Spleen (tissue), 13 donors: ENCODE results near the gene HACD2. TPM values are rescaled to one million over a fixed set of nuclear protein-coding genes. Genes with fewer than 3 reads are reported as not detected.
A peak's percentile ranks its signal among the peaks of the same experiment; 100 is the strongest.

Experiments used
- DNase-seq: peaks from one replicate; pipeline ENCODE4 v3.0.0-alpha.2; 2020
- H3K27ac ChIP-seq, 8 donors: fragments of 200-600 bp; sonication (generic) in 7 of 8; 1 replicate in 4 of 8; 2 replicates in 4 of 8; pipeline versions ENCODE4 v1.5.0 to v1.8.0; 2016 to 2021; ENCODE audit warnings: inconsistent platforms in 4 of 8, mild to moderate bottlenecking in 4 of 8, moderate library complexity in 1 of 8
- H3K27me3 ChIP-seq, 7 donors: fragments of 200-600 bp; sonication (generic) in 6 of 7; replicated peaks in 1 of 7; 1 replicate in 4 of 7; 2 replicates in 3 of 7; pipeline versions ENCODE4 v1.5.0 to v1.8.0; 2016 to 2021; ENCODE audit warnings: inconsistent platforms in 3 of 7, mild to moderate bottlenecking in 1 of 7
- H3K36me3 ChIP-seq, 6 donors: fragments of 200-600 bp; sonication (generic) in 5 of 6; 1 replicate in 4 of 6; 2 replicates in 2 of 6; pipeline versions ENCODE4 v1.5.0 to v1.8.0; 2016 to 2021; ENCODE audit warnings: inconsistent platforms in 2 of 6
- H3K4me1 ChIP-seq, 6 donors: fragments of 200-600 bp; sonication (generic) in 5 of 6; 1 replicate in 3 of 6; 2 replicates in 3 of 6; pipeline versions ENCODE4 v1.5.0 to v1.8.0; 2016 to 2021; ENCODE audit warnings: inconsistent platforms in 3 of 6
- H3K4me3 ChIP-seq, 8 donors: fragments of 200-600 bp; sonication (generic) in 7 of 8; 1 replicate in 4 of 8; 2 replicates in 4 of 8; pipeline versions ENCODE4 v1.5.0 to v1.8.0; 2016 to 2021; ENCODE audit warnings: inconsistent platforms in 4 of 8, mild to moderate bottlenecking in 4 of 8, moderate library complexity in 2 of 8
- H3K9me3 ChIP-seq, 8 donors: fragments of 200-600 bp; sonication (generic) in 7 of 8; 1 replicate in 4 of 8; 2 replicates in 4 of 8; pipeline versions ENCODE4 v1.5.0 to v1.8.0; 2016 to 2021; ENCODE audit warnings: inconsistent platforms in 4 of 8
- CTCF ChIP-seq, 11 experiments: fragments of 200-600 bp in 7 of 11; fragments of 450-650 bp in 4 of 11; sonication (generic) in 4 of 11; IDR thresholded peaks in 8 of 11; conservative IDR thresholded peaks in 3 of 11; 1 replicate in 7 of 11; 2 replicates in 4 of 11; pipeline versions ENCODE4 v1.4.0 to v1.8.0; 2016 to 2021; ENCODE audit warnings: antibody characterized with exemption in 11 of 11, inconsistent platforms in 4 of 11, mild to moderate bottlenecking in 1 of 11
- POLR2A ChIP-seq, 3 donors: fragments of 450-650 bp; IDR thresholded peaks; one replicate each; pipeline ENCODE4 v1.5.1; 2017; ENCODE audit warnings: antibody characterized with exemption in 3 of 3, mild to moderate bottlenecking in 1 of 3
- POLR2AphosphoS5 ChIP-seq, 3 donors: sonication (generic); formaldehyde crosslinking; IDR thresholded peaks; one replicate each; pipeline ENCODE4 v1.5.1; 2017; ENCODE audit warnings: antibody characterized with exemption in 3 of 3
- WGBS, 5 donors: extraction: QIAGEN DNeasy Blood & Tissue Kit in 3 of 5; methylation state at CpG; one replicate each; pipeline versions ENCODE4 v1.1.5 to v1.1.7; 2013 to 2018; 5-methylcytosine and 5-hydroxymethylcytosine counted together
- intact Hi-C: fragments of 100-400 bp; cut with DNase I; formaldehyde crosslinking; loops from one replicate; pipeline ENCODE4 v1.15.0; 2023; ENCODE audit warnings: low total_unique reads
- long read RNA-seq, 2 donors: transcript quantifications; one replicate each; lab custom pipeline, GENCODE V29; 2026
- polyA plus RNA-seq, 3 donors: library from polyadenylated mRNA; stranded (reverse); fragments of 200-250 nt; gene quantifications; one replicate each; pipeline ENCODE4 v1.2.1, GENCODE V29; 2013
- total RNA-seq, 7 donors: library from RNA; depleted of rRNA in 3 of 7; stranded (reverse); fragments of >200 nt in 3 of 7; fragmentation: NEBNext Ultra II Directional in 4 of 7; extraction: Animal tissue kit (Norgen Biotek cat#: 25700) in 4 of 7; gene quantifications; one replicate each; pipeline versions ENCODE4 v1.1.0 to v1.2.1, GENCODE V29; 2016 to 2021
- donor health status: healthy with polysubstance abuse.
- donor health status: DM: no; HTN: no; CAD: no; lungs with moderate emphysema.
- donor health status: DM: no; HTN: no; CAD: no.
- donor health status: Bipolar disorder and iron deficiency.
- donor health status: healthy.
- donor health status: DM: no; HTN: no; CAD: no.
- donor health status: DM: yes; HTN: yes; CAD: no.

HACD2 gene
- total RNA-seq (10 to 100 TPM; 16.6 to 26.6 (median 21.4) TPM), polyA plus RNA-seq (10 to 100 TPM in 1 of 3 donors, 1 to 10 TPM in 2; 6.0 to 10.4 (median 9.6) TPM)
- long read RNA-seq, donor 1, full-length matches to known transcripts, result 3 of 3 reads
- long read RNA-seq, donor 1, partial matches to known transcripts, result 0 of 3 reads
- long read RNA-seq, donor 1, other reads (novel, unspliced or antisense), result 0 of 3 reads
- long read RNA-seq, donor 2, full-length matches to known transcripts, result 6 of 6 reads
- long read RNA-seq, donor 2, partial matches to known transcripts, result 0 of 6 reads
- long read RNA-seq, donor 2, other reads (novel, unspliced or antisense), result 0 of 6 reads

- WGBS, 5 donors, result 0 to 1% (median 0%) methylated on average over 39 to 54 of the region's 54 CpGs
- intact Hi-C loops, result no loop called here
- peak within 1 kb of the TSS; percentile 47 to 98 (median 90) for H3K4me3 ChIP-seq
- peaks cover 0 to 27% (median 4%) of the 10 kb centered on the region in 6 donors for H3K36me3 ChIP-seq
- H3K4me1 ChIP-seq, result peaks cover 0 to 44% (median 31%) of the 10 kb centered on the region in 6 donors
- H3K27me3 ChIP-seq, result no peaks in the 10 kb centered on the region
- H3K9me3 ChIP-seq, result peaks cover 0 to 13% (median 10%) of the 10 kb centered on the region in 8 donors
- peak; percentile 100 for DNase-seq
- peak in 2 of 3 donors; percentile 56 to 88 for TF ChIP-seq POLR2A (IDR thresholded peaks at IDR 0.05)
- peak in 1 of 11 experiments; percentile 22 for TF ChIP-seq CTCF (IDR thresholded peaks at IDR 0.05 in 8 of 11, conservative IDR thresholded peaks at IDR 0.05 in 3 of 11)
- peak; percentile 95 to 99 (median 97) for TF ChIP-seq POLR2AphosphoS5 (IDR thresholded peaks at IDR 0.05)
- peak within 1 kb of the TSS; percentile 91 to 95 (median 93) for H3K27ac ChIP-seq
Measured at GRCh38 chr3:123584988-123585937, at the start of gene HACD2. Gene HACD2 (minus strand): TSS chr3:123585053. CDS start chr3:123585027, 26 bp downstream.

GRCh38 chr3:123634149-123635051 lies 49.5 kb upstream of the HACD2 start:
- Histone ChIP-seq H3K27ac (peak overlapping the region in 4 of 8 donors; percentile 28 to 54 (median 39)), H3K4me3 (no peak overlapping the region), H3K4me1 (peaks cover 0 to 64% (median 9%) of the 10 kb centered on the region in 6 donors), H3K27me3 (no peaks in the 10 kb centered on the region), H3K36me3 (peaks cover 0 to 78% (median 2%) of the 10 kb centered on the region in 6 donors), H3K9me3 (no peaks in the 10 kb centered on the region)
- intact Hi-C loops, result no loop called here
- no peak for TF ChIP-seq POLR2A (IDR thresholded peaks at IDR 0.05)
- no peak for TF ChIP-seq CTCF (IDR thresholded peaks at IDR 0.05 in 8 of 11, conservative IDR thresholded peaks at IDR 0.05 in 3 of 11)
- TF ChIP-seq POLR2AphosphoS5 (IDR thresholded peaks at IDR 0.05), result peak in 1 of 3 donors; percentile 25
- 63 to 76% (median 66%) methylated on average over 13 to 15 of the region's 15 CpGs for WGBS, 5 donors
- DNase-seq, result no peak

GRCh38 chr3:123633530-123633929 lies 48.7 kb upstream of the HACD2 start:
- no peaks in the 10 kb centered on the region for H3K27me3 ChIP-seq
- no peak for TF ChIP-seq POLR2AphosphoS5 (IDR thresholded peaks at IDR 0.05)
- no peak for TF ChIP-seq CTCF (IDR thresholded peaks at IDR 0.05 in 8 of 11, conservative IDR thresholded peaks at IDR 0.05 in 3 of 11)
- no peak for TF ChIP-seq POLR2A (IDR thresholded peaks at IDR 0.05)
- H3K27ac ChIP-seq, result no peak overlapping the region
- no peak for DNase-seq
- H3K36me3 ChIP-seq, result peaks cover 0 to 78% (median 2%) of the 10 kb centered on the region in 6 donors
- 79 to 100% (median 85%) methylated on average over 2 of the region's 2 CpGs for WGBS, 5 donors
- H3K4me3 ChIP-seq, result no peak overlapping the region
- intact Hi-C loops, result no loop called here
- peaks cover 0 to 62% (median 9%) of the 10 kb centered on the region in 6 donors for H3K4me1 ChIP-seq
- H3K9me3 ChIP-seq, result no peaks in the 10 kb centered on the region
